ENCODE results near the gene SNCA.

SNCA gene

GRCh38 chr4:89788206-89789072 is 48.5 kb downstream of the SNCA start:
- H3K4me3 Mint-ChIP-seq, result no peak overlapping the region
- no peaks in the 10 kb centered on the region for H3K36me3 Mint-ChIP-seq
- peaks cover 2% of the 10 kb centered on the region for H3K27me3 Mint-ChIP-seq
- no peak overlapping the region for H3K27ac Mint-ChIP-seq
- no peaks in the 10 kb centered on the region for H3K4me1 Mint-ChIP-seq
- H3K9me3 Mint-ChIP-seq, result no peaks in the 10 kb centered on the region

DNA sequence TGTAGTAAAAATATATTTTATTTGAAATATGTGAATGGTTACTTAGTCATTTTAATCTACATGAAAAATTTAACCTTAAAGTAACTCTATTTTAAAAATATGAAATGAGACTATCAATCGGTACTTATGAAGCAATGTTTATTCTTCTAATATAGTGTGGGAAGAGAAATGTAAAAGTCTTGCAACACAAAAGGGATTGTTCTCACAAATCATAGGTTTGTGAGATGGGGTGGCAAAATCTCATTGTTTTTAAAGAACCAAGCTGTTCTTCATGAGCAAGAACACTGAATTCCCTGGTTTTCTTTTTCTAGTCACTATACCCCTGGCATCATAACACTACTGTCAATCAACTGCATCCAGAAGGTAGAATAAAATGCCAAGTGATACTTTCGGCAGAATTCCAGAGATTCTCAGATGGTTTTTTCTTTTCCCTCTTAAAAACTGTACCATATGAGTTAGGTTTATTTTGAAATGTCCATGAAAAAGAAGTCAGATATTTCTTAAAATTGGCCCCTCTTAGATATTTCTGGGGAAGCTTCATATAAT is 52.2 kb downstream of the SNCA start:
- H3K4me1 Mint-ChIP-seq, result no peaks in the 10 kb centered on the region
- H3K36me3 Mint-ChIP-seq, result no peaks in the 10 kb centered on the region
- H3K27ac Mint-ChIP-seq, result no peak overlapping the region
- H3K9me3 Mint-ChIP-seq, result no peaks in the 10 kb centered on the region
- no peak overlapping the region for H3K4me3 Mint-ChIP-seq
- peaks cover 2% of the 10 kb centered on the region for H3K27me3 Mint-ChIP-seq

GRCh38 chr4:89781321-89781720 is 55.6 kb downstream of the SNCA start:
- peaks cover 20% of the 10 kb centered on the region for H3K9me3 Mint-ChIP-seq
- peaks cover 10% of the 10 kb centered on the region for H3K27me3 Mint-ChIP-seq
- H3K27ac Mint-ChIP-seq, result no peak overlapping the region
- H3K36me3 Mint-ChIP-seq, result no peaks in the 10 kb centered on the region
- no peaks in the 10 kb centered on the region for H3K4me1 Mint-ChIP-seq
- H3K4me3 Mint-ChIP-seq, result no peak overlapping the region

GRCh38 chr4:89773805-89774204 is 63.2 kb downstream of the SNCA start:
- Mint-ChIP-seq H3K4me1 (peaks cover 4% of the 10 kb centered on the region), H3K27me3 (peaks cover 17% of the 10 kb centered on the region), H3K4me3 (no peak overlapping the region), H3K36me3 (no peaks in the 10 kb centered on the region), H3K27ac (no peak overlapping the region), H3K9me3 (peaks cover 15% of the 10 kb centered on the region)

GRCh38 chr4:89769856-89770255 is 67.1 kb downstream of the SNCA start:
- Mint-ChIP-seq H3K4me1 (peaks cover 4% of the 10 kb centered on the region), H3K27ac (no peak overlapping the region), H3K27me3 (peaks cover 7% of the 10 kb centered on the region), H3K36me3 (no peaks in the 10 kb centered on the region), H3K4me3 (no peak overlapping the region), H3K9me3 (no peaks in the 10 kb centered on the region)

DNA sequence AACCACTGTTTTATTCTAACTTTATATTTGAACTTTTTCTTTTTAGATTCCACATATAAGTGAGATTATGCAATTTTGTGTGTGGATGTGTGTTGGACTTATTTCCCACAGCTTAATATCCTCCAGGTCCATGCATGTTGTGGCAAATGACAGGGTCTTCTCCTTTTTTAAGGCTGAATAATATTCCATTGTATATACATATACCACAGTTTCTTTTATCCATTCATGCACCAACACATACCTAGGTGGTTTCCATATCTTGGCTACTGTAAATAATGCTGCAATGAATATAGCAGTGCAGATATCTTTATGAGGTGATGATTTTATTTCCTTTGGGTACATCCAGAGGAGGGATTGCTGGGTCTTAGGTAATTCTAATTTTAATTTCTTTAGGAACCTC is 69.0 kb downstream of the SNCA start:
- Mint-ChIP-seq H3K36me3 (no peaks in the 10 kb centered on the region), H3K4me3 (no peak overlapping the region), H3K27ac (no peak overlapping the region), H3K4me1 (no peaks in the 10 kb centered on the region), H3K9me3 (no peaks in the 10 kb centered on the region), H3K27me3 (peaks cover 1% of the 10 kb centered on the region)

GRCh38 chr4:89765966-89766365 is 71.0 kb downstream of the SNCA start:
- Mint-ChIP-seq H3K4me1 (no peaks in the 10 kb centered on the region), H3K4me3 (no peak overlapping the region), H3K9me3 (no peaks in the 10 kb centered on the region), H3K36me3 (no peaks in the 10 kb centered on the region), H3K27ac (no peak overlapping the region), H3K27me3 (peaks cover 1% of the 10 kb centered on the region)

DNA sequence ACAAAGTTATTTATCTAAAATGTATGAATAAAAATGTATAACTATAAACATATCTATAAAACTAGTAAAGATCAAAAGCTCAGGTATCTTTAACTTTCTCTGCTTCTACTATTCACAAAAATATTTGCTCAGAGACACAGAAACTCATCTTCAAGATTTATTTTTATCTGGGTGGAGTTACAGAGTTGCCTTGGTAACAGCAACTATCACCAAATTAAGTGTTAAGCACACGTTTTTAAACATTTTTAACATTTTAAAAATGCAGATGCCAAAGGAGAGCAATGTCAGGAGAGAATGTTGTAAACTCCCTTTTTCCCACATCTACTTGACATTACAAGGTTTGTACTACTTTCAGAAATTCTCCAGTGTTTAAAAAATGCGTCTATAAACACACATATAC is 71.4 kb downstream of the SNCA start:
- Mint-ChIP-seq H3K4me3 (no peak overlapping the region), H3K4me1 (no peaks in the 10 kb centered on the region), H3K9me3 (no peaks in the 10 kb centered on the region), H3K27me3 (peaks cover 1% of the 10 kb centered on the region), H3K36me3 (no peaks in the 10 kb centered on the region), H3K27ac (no peak overlapping the region)

- Mint-ChIP-seq H3K4me1 (no peaks in the 10 kb centered on the region), H3K9me3 (no peaks in the 10 kb centered on the region), H3K27me3 (peaks cover 4% of the 10 kb centered on the region), H3K36me3 (no peaks in the 10 kb centered on the region), H3K27ac (no peak overlapping the region), H3K4me3 (no peak overlapping the region)
These were observed 74.7 kb downstream of the SNCA start for GRCh38 chr4:89762311-89762710.

DNA sequence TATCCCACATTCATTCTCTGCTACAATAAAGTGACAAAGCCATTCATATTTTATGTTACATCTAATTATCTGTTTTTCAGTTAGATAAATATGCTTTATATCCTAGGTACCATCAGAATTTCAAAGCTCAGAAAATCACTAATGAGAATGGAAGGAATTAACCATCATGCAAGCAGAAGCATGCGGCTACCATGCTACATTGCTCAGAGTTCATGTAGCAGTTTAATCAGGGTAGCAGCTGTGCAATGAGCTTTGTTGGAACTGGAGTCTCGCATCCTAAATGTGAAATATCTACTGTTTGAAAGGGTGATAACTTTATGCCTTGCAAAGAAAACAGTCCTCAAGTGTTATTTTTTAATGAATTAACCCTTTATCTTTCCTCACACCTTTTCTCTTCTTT is 77.5 kb downstream of the SNCA start:
- Mint-ChIP-seq H3K4me3 (no peak overlapping the region), H3K4me1 (no peaks in the 10 kb centered on the region), H3K27me3 (peaks cover 4% of the 10 kb centered on the region), H3K9me3 (no peaks in the 10 kb centered on the region), H3K27ac (no peak overlapping the region), H3K36me3 (no peaks in the 10 kb centered on the region)

DNA sequence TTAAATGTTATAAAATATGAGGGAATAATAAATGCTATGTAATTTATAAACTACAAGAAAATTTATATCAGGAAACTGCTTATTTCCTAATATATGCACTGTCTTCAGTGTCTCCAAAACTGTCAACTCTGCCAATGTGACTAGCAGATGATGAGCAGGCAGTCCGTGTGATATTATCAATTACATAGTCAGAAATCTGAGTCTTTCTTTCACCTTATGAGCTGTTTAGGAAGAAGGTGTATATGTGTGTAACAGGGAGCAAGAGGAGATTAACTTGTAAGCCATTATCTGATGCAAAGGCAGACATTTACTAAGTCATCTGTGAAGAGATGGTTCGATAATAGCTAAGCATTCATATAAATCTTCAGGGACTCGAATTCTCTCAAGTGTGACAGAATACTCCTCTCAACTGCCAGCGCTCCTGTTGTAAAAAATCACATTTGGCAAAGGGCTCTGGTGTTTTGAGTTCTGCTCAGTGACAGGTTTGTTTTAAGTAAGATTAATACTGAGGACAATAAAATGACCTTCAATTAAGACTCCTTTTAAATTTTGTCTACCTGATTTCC is 79.7 kb downstream of the SNCA start:
- Mint-ChIP-seq H3K4me1 (no peaks in the 10 kb centered on the region), H3K27ac (no peak overlapping the region), H3K9me3 (no peaks in the 10 kb centered on the region), H3K36me3 (no peaks in the 10 kb centered on the region), H3K4me3 (no peak overlapping the region), H3K27me3 (peaks cover 4% of the 10 kb centered on the region)

DNA sequence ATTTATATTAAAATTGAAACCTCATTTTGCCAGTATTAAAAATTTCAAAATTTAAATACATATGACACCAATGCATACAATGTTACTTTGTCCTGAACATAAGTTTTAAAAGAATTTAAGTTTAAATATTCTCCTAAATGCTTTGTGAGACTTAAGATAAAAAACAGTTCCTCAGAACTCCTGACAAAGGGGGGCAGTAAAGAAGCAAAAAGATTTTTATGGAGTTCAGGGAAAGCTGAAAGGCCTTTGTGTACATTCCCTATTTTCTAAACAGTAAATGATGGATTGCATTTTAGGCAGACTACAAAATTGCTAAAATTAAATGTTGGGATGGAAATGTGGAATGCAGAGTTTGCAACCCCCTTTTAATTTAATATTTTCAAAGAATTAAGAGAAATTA is 81.7 kb downstream of the SNCA start:
- H3K4me3 Mint-ChIP-seq, result no peak overlapping the region
- H3K4me1 Mint-ChIP-seq, result no peaks in the 10 kb centered on the region
- peaks cover 4% of the 10 kb centered on the region for H3K27me3 Mint-ChIP-seq
- H3K27ac Mint-ChIP-seq, result no peak overlapping the region
- H3K9me3 Mint-ChIP-seq, result no peaks in the 10 kb centered on the region
- H3K36me3 Mint-ChIP-seq, result no peaks in the 10 kb centered on the region

- no peaks in the 10 kb centered on the region for H3K4me1 Mint-ChIP-seq
- H3K27ac Mint-ChIP-seq, result no peak overlapping the region
- H3K27me3 Mint-ChIP-seq, result peaks cover 4% of the 10 kb centered on the region
- H3K4me3 Mint-ChIP-seq, result no peak overlapping the region
- no peaks in the 10 kb centered on the region for H3K9me3 Mint-ChIP-seq
- H3K36me3 Mint-ChIP-seq, result no peaks in the 10 kb centered on the region
These were observed 82.4 kb downstream of the SNCA start for GRCh38 chr4:89754531-89754930.

GRCh38 chr4:89753601-89754066 is 83.3 kb downstream of the SNCA start:
- no peaks in the 10 kb centered on the region for H3K36me3 Mint-ChIP-seq
- peaks cover 1% of the 10 kb centered on the region for H3K27me3 Mint-ChIP-seq
- H3K4me1 Mint-ChIP-seq, result no peaks in the 10 kb centered on the region
- H3K4me3 Mint-ChIP-seq, result no peak overlapping the region
- no peak overlapping the region for H3K27ac Mint-ChIP-seq
- no peaks in the 10 kb centered on the region for H3K9me3 Mint-ChIP-seq

DNA sequence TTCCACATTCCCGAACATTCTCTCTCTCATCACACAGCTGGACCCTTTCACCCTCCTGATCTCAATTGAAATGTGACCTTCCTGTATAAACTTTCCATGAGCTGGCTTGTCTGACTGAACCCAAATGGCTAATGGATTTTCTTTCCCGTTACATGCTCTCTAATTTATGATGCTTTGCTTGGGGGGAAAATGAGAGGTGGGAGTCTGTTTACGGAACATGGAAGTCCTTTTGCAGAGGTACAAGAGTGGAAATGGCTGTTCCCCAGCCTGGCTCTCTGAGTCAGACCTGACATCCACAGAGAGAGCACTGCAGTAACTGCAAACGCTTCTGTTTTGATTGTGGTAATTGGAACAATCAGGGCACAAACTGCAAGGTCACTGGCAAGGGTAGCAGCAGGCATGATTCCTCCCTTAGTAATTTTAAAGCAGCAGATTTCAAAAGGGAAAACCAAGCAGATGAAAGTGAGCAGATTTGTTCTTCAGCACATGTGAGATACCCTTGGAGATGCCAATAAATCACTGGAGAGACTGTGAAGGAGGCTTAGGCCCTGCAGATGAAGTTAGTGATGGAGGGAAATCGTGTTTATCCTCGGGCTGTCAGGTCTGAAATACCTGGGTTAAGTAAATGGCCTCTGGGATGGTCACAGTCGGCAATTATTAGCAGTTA is 83.9 kb downstream of the SNCA start:
- H3K9me3 Mint-ChIP-seq, result no peaks in the 10 kb centered on the region
- H3K36me3 Mint-ChIP-seq, result no peaks in the 10 kb centered on the region
- no peak overlapping the region for H3K27ac Mint-ChIP-seq
- H3K27me3 Mint-ChIP-seq, result peaks cover 1% of the 10 kb centered on the region
- H3K4me3 Mint-ChIP-seq, result no peak overlapping the region
- H3K4me1 Mint-ChIP-seq, result no peaks in the 10 kb centered on the region

DNA sequence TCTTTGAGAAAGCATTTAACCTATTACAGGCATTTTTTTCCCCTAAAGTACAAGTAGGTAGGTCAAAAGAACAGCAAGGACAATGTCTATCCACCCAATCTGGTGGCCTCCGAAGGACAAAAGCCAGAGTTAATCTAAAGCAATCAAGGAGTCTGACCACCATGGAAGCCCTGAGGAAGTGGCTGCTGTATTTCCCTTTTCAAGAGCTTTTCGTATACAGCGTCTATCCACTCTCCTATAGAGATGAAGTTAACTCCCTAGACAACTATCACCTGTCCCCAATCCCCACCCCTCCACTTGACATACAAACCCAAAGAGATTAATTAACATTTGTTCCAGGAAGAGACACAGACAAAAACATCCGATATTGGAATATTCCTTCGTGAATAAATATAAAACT is 85.5 kb downstream of the SNCA start:
- Mint-ChIP-seq H3K27ac (no peak overlapping the region), H3K27me3 (peaks cover 1% of the 10 kb centered on the region), H3K9me3 (no peaks in the 10 kb centered on the region), H3K4me1 (no peaks in the 10 kb centered on the region), H3K36me3 (no peaks in the 10 kb centered on the region), H3K4me3 (no peak overlapping the region)
